Transverse colon (tissue), 4 donors: Measurements from ENCODE around the gene FCMR.

Experiments used
- EP300 ChIP-seq: sonication (generic); formaldehyde crosslinking; IDR thresholded peaks from one replicate; pipeline ENCODE4 v1.6.1; 2017; ENCODE audit warnings: antibody characterized with exemption, low read depth
- POLR2A ChIP-seq: fragments of 450-650 bp; IDR thresholded peaks from one replicate; pipeline ENCODE4 v1.6.1; 2016; ENCODE audit warnings: antibody characterized with exemption, mild to moderate bottlenecking, moderate library complexity
- POLR2AphosphoS5 ChIP-seq, 3 donors: sonication (generic); formaldehyde crosslinking; IDR thresholded peaks; one replicate each; pipeline ENCODE4 v1.6.1; 2016; ENCODE audit warnings: antibody characterized with exemption in 3 of 3
- TF ChIP-seq, protein P1 (sequence below), 5 experiments: fragments of 200-600 bp in 3 of 5; fragments of 450-650 bp in 2 of 5; sonication (generic) in 3 of 5; IDR thresholded peaks; 1 replicate in 2 of 5; 2 replicates in 3 of 5; pipeline ENCODE4 v1.5.1; 2016 to 2017; ENCODE audit warnings: antibody characterized with exemption in 5 of 5, inconsistent platforms in 3 of 5, mild to moderate bottlenecking in 2 of 5, moderate library complexity in 1 of 5

DNA sequence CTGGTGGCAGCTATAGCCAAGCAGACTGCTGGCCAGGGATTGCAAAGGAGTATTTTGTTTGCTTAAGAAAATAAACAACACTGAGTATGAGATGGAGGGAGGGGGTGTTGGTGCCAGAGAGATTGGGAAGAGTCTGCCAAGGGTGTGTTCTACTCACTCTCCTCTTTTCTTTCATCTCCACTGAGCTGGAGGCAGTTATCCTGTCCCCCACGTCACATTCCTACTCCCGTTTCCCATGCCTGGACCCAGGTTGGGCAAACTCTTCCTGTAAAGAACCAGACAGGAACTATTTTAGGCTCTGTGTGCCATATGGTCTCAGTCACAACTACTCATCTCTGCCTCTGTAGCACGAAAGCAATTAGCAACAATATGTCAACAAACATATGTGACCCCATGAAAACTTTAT lies 25.9 kb downstream of the FCMR start:
- TF ChIP-seq POLR2AphosphoS5 (IDR thresholded peaks at IDR 0.05) (no peak), POLR2A (no peak), EP300 (no peak)
- TF ChIP-seq, protein P1, sequence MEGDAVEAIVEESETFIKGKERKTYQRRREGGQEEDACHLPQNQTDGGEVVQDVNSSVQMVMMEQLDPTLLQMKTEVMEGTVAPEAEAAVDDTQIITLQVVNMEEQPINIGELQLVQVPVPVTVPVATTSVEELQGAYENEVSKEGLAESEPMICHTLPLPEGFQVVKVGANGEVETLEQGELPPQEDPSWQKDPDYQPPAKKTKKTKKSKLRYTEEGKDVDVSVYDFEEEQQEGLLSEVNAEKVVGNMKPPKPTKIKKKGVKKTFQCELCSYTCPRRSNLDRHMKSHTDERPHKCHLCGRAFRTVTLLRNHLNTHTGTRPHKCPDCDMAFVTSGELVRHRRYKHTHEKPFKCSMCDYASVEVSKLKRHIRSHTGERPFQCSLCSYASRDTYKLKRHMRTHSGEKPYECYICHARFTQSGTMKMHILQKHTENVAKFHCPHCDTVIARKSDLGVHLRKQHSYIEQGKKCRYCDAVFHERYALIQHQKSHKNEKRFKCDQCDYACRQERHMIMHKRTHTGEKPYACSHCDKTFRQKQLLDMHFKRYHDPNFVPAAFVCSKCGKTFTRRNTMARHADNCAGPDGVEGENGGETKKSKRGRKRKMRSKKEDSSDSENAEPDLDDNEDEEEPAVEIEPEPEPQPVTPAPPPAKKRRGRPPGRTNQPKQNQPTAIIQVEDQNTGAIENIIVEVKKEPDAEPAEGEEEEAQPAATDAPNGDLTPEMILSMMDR (IDR thresholded peaks at IDR 0.05) = no peak
